SU-DHL-6 (cell line): ENCODE measurements around the gene ZNFX1.

Experiments used
- H2AFZ ChIP-seq: fragments of 200-600 bp; sonication (generic); 2 replicates; pipeline ENCODE4 v1.6.1; 2014; ENCODE audit warnings: low read depth, mild to moderate bottlenecking, moderate library complexity, mixed read lengths, antibody characterized with exemption, low read length; ENCODE audit not compliant: severe bottlenecking
- H3F3A ChIP-seq: fragments of 200-600 bp; shearing (Covaris generic); 2 replicates; pipeline ENCODE4 v1.6.0; 2016; ENCODE audit warnings: antibody characterized with exemption, mild to moderate bottlenecking; ENCODE audit not compliant: insufficient read depth
- H3K27ac ChIP-seq: fragments of 200-600 bp; sonication (generic); 2 replicates; pipeline ENCODE4 v1.5.1; 2016; ENCODE audit warnings: low read depth, mild to moderate bottlenecking, low read length, moderate library complexity, mixed read lengths
- H3K27me3 ChIP-seq: fragments of 200-600 bp; sonication (generic), shearing (Covaris generic); 2 replicates; pipeline ENCODE4 v1.6.0; 2014; ENCODE audit warnings: mild to moderate bottlenecking, low read length
- H3K36me3 ChIP-seq: fragments of 200-600 bp; sonication (generic); 2 replicates; pipeline ENCODE4 v1.6.1; 2014; ENCODE audit warnings: mild to moderate bottlenecking, low read length, mixed read lengths
- H3K4me2 ChIP-seq: fragments of 300-600, 200-600 bp; shearing (Covaris generic), sonication (generic); 2 replicates; pipeline ENCODE4 v1.6.0; 2014; ENCODE audit warnings: low read length, low read depth, mild to moderate bottlenecking; ENCODE audit not compliant: poor library complexity, severe bottlenecking
- H3K4me3 ChIP-seq: fragments of 200-600 bp; sonication (generic); 2 replicates; pipeline ENCODE4 v1.5.1; 2014; ENCODE audit warnings: antibody characterized with exemption, low read length, mild to moderate bottlenecking, mixed read lengths; ENCODE audit not compliant: insufficient read depth, poor library complexity, severe bottlenecking
- H3K79me2 ChIP-seq: fragments of 200-600 bp; sonication (generic); 2 replicates; pipeline ENCODE4 v1.6.1; 2014; ENCODE audit warnings: mild to moderate bottlenecking, low read length, moderate library complexity; ENCODE audit not compliant: insufficient read depth
- H3K9ac ChIP-seq: fragments of 200-600 bp; sonication (generic); 2 replicates; pipeline ENCODE4 v1.7.0; 2014; ENCODE audit warnings: mild to moderate bottlenecking, low read length
- H3K9me2 ChIP-seq: fragments of 200-600 bp; sonication (generic); replicated peaks from 2 replicates; pipeline ENCODE4 v1.6.1; 2014; ENCODE audit warnings: low read length; ENCODE audit not compliant: insufficient read depth
- H3K9me3 ChIP-seq: fragments of 200-600 bp; sonication (generic); 2 replicates; pipeline ENCODE4 v1.6.1; 2014; ENCODE audit warnings: low read length, mixed read lengths; ENCODE audit not compliant: insufficient read depth
- H4K20me1 ChIP-seq: fragments of 200-600 bp; sonication (generic); 2 replicates; pipeline ENCODE4 v1.6.1; 2014; ENCODE audit warnings: low read depth, mild to moderate bottlenecking, antibody characterized with exemption, low read length, moderate library complexity, mixed read lengths
- EZH2phosphoT487 ChIP-seq: fragments of 200-600 bp; sonication (generic), shearing (Covaris generic); conservative IDR thresholded peaks from 2 replicates; pipeline ENCODE4 v1.6.1; 2018; ENCODE audit warnings: mild to moderate bottlenecking, antibody characterized with exemption, low read length, moderate library complexity, mixed read lengths
- TF ChIP-seq, protein P1 (sequence below): fragments of 200-600 bp; sonication (generic); IDR thresholded peaks from one replicate; pipeline ENCODE4 v1.5.1; 2017; ENCODE audit warnings: antibody characterized with exemption, mild to moderate bottlenecking, low read length, moderate library complexity; ENCODE audit not compliant: insufficient read depth, poor library complexity, severe bottlenecking

ZNFX1 gene

DNA sequence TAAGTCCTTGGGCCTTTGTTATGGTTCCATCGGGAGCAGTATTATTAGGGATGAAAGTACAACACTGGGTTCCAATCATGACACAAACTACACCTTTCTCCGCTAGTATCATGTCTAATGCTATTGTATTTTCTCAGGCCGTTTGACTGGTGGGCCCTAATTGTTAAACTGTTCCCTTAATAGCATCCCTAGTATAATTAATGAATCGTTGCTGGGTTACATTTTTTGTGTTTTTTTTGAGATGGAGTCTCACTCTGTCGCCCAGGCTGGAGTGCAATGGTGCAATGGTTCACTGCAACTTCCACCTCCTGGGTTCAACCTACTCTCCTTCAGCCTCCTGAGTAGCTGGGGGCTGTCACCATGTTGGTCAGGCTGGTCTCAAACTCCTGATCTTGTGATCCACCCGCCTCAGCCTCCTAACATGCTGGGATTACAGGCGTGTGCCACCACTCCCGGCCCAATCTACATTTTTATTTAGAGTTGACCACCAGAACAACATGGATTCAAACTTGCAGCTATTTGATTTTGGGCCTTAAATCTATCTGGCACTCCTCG, 4.1 kb upstream of the ZNFX1 start:
- Histone ChIP-seq H3K4me2 (peak overlapping the region; percentile 79), H4K20me1 (peaks cover 57% of the 10 kb centered on the region), H3K79me2 (peaks cover 84% of the 10 kb centered on the region), H3K9me3 (peaks cover 4% of the 10 kb centered on the region; the same call in 1 of the 2 replicates), H2AFZ (no peak overlapping the region), H3K9me2 (no peaks in the 10 kb centered on the region), H3K27me3 (no peaks in the 10 kb centered on the region), H3K9ac (peak overlapping the region; percentile 95), H3F3A (peaks cover 83% of the 10 kb centered on the region), H3K27ac (peak overlapping the region; percentile 90; the same call in 1 of the 2 replicates), H3K36me3 (peaks cover 81% of the 10 kb centered on the region), H3K4me3 (peak overlapping the region; percentile 97)
- TF ChIP-seq EZH2phosphoT487: no peak
- TF ChIP-seq, protein P1, sequence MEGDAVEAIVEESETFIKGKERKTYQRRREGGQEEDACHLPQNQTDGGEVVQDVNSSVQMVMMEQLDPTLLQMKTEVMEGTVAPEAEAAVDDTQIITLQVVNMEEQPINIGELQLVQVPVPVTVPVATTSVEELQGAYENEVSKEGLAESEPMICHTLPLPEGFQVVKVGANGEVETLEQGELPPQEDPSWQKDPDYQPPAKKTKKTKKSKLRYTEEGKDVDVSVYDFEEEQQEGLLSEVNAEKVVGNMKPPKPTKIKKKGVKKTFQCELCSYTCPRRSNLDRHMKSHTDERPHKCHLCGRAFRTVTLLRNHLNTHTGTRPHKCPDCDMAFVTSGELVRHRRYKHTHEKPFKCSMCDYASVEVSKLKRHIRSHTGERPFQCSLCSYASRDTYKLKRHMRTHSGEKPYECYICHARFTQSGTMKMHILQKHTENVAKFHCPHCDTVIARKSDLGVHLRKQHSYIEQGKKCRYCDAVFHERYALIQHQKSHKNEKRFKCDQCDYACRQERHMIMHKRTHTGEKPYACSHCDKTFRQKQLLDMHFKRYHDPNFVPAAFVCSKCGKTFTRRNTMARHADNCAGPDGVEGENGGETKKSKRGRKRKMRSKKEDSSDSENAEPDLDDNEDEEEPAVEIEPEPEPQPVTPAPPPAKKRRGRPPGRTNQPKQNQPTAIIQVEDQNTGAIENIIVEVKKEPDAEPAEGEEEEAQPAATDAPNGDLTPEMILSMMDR: no peak

DNA sequence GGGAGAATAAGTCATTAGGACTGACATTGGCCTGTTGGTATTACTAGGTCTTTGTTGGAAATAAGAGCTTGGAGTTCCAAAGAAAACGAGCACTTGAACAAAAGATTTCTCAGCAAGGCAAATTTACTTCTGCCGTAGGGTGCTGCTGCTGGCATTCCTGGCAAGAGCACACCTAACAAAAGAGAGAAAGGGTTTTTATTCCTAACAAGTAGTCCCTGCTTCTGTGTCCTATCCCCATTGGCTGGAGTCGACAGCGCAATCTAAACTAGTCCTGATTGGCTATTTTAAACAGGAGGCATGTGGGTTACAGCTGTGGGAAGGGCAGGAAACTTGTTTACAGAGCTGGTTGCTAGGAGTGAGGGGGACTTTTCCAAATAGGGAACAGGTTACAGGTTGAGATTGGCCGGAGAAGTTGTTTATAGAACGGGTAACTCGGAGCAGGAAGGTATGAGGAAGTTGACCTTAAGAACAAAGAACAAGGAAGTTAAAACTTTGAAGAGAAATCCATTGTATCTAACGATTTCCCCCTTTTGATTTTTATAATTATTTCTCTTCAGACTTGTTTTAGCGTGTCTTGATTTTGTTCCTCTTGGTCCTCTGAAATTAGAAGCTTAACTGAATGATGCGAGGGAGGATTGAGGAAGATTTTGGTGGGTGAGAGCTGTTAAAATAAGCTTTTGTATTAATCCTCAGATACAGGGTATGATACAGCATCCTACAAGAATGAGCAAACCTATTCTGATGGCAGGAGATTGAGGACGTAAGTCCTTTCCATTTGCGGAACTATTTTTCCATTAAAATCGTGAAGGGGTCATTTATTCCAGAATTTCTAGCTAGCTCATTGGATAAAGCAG, 3.4 kb upstream of the ZNFX1 start:
- peak overlapping the region; percentile 97 for H3K4me3 ChIP-seq
- H3K36me3 ChIP-seq: peaks cover 74% of the 10 kb centered on the region
- H3K9ac ChIP-seq: peak overlapping the region; percentile 95
- no peaks in the 10 kb centered on the region for H3K27me3 ChIP-seq
- H3K9me2 ChIP-seq: no peaks in the 10 kb centered on the region
- H4K20me1 ChIP-seq: peaks cover 50% of the 10 kb centered on the region
- peaks cover 83% of the 10 kb centered on the region for H3F3A ChIP-seq
- peak overlapping the region; percentile 79 for H3K4me2 ChIP-seq
- H2AFZ ChIP-seq: no peak overlapping the region
- TF ChIP-seq EZH2phosphoT487: no peak
- H3K27ac ChIP-seq: peak overlapping the region; percentile 90
- peaks cover 4% of the 10 kb centered on the region; the same call in 1 of the 2 replicates for H3K9me3 ChIP-seq
- peaks cover 91% of the 10 kb centered on the region for H3K79me2 ChIP-seq

DNA sequence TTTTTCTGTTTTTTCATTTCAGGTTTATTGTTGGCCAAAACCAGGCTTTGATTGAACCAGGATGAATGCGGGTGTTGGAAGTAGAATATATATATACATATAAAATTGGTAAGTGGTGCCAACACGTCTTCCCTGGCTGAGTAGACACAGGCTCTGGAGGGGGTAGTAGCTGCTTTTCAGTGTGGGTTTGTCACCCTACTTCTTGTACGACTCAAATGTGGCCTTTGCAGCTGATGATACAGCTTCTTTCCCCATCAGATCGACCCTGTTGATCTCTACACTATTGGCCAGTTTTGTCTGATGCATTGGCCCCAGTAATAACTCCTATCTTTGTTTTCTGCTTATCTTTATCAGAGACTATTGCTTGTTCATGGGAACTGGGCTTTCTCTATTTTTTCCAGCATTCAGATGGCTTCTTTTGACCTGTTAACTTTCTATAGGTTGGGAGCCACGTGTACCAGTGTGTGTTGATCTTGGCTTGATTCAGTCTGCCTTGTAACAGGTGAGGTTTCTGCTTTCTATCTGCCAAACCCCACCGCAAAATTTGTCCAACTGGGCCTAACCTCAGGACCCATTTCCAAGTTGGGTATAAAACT, 2.7 kb upstream of the ZNFX1 start:
- Histone ChIP-seq H3K9me2 (no peaks in the 10 kb centered on the region), H4K20me1 (peaks cover 44% of the 10 kb centered on the region), H3F3A (peaks cover 83% of the 10 kb centered on the region), H3K9me3 (peaks cover 4% of the 10 kb centered on the region; the same call in 1 of the 2 replicates), H3K4me2 (peak overlapping the region; percentile 79), H3K79me2 (peaks cover 92% of the 10 kb centered on the region), H3K4me3 (peak overlapping the region; percentile 97), H3K27me3 (no peaks in the 10 kb centered on the region), H3K9ac (peak overlapping the region; percentile 95), H2AFZ (no peak overlapping the region), H3K36me3 (peaks cover 67% of the 10 kb centered on the region), H3K27ac (peak overlapping the region; percentile 90)
- TF ChIP-seq EZH2phosphoT487: no peak
- TF ChIP-seq, protein P1: no peak
